GM23248 (cell line): ENCODE measurements around the gene IL1RAPL1. TPM values are rescaled to one million over a fixed set of nuclear protein-coding genes. Genes with fewer than 3 reads are reported as not detected.

ENCODE experiments used
- DNase-seq: peaks from one replicate; pipeline ENCODE4 v3.0.0-alpha.2; 2015
- H2AFZ ChIP-seq: fragments of 200-600 bp; sonication (generic); 2 replicates; pipeline ENCODE4 v1.6.1; 2016; ENCODE audit warnings: antibody characterized with exemption
- H3F3A ChIP-seq: fragments of 200-600 bp; sonication (generic); 2 replicates; pipeline ENCODE4 v1.6.1; 2016; ENCODE audit warnings: mild to moderate bottlenecking, antibody characterized with exemption, mixed run types; ENCODE audit not compliant: insufficient read depth
- H3K27ac ChIP-seq: fragments of 200-600 bp; sonication (generic); 2 replicates; pipeline ENCODE4 v1.5.1; 2016; ENCODE audit warnings: mild to moderate bottlenecking
- H3K27me3 ChIP-seq: fragments of 200-600 bp; sonication (generic); replicated peaks from 2 replicates; pipeline ENCODE4 v1.6.1; 2016; ENCODE audit warnings: mild to moderate bottlenecking; ENCODE audit not compliant: insufficient read depth
- H3K36me3 ChIP-seq: fragments of 200-600 bp; sonication (generic); 2 replicates; pipeline ENCODE4 v1.6.1; 2016; ENCODE audit warnings: low read depth, mild to moderate bottlenecking
- H3K4me1 ChIP-seq: fragments of 200-600 bp; sonication (generic); 2 replicates; pipeline ENCODE4 v1.6.1; 2016; ENCODE audit warnings: mild to moderate bottlenecking; ENCODE audit not compliant: insufficient read depth
- H3K4me2 ChIP-seq: fragments of 200-600 bp; sonication (generic); one replicate; pipeline ENCODE4 v1.6.1; 2016; ENCODE audit warnings: mild to moderate bottlenecking; ENCODE audit not compliant: unreplicated experiment
- H3K4me3 ChIP-seq: fragments of 200-600 bp; sonication (generic); 2 replicates; pipeline ENCODE4 v1.5.1; 2016; ENCODE audit warnings: mild to moderate bottlenecking
- H3K79me2 ChIP-seq: fragments of 200-600 bp; sonication (generic); 2 replicates; pipeline ENCODE4 v1.6.1; 2016; ENCODE audit warnings: mild to moderate bottlenecking; ENCODE audit not compliant: insufficient read depth
- H3K9ac ChIP-seq: fragments of 200-600 bp; sonication (generic); 2 replicates; pipeline ENCODE4 v1.6.1; 2016; ENCODE audit warnings: mild to moderate bottlenecking
- H3K9me2 ChIP-seq: fragments of 200-600 bp; sonication (generic); 2 replicates; pipeline ENCODE4 v1.6.1; 2016; ENCODE audit warnings: mixed run types, mild to moderate bottlenecking, moderate library complexity; ENCODE audit not compliant: insufficient read depth
- H3K9me3 ChIP-seq: fragments of 200-600 bp; sonication (generic); one replicate; pipeline ENCODE4 v1.6.1; 2017; ENCODE audit warnings: low read depth
- H4K20me1 ChIP-seq: fragments of 200-600 bp; sonication (generic); 2 replicates; pipeline ENCODE4 v1.6.0; 2016; ENCODE audit not compliant: insufficient read depth
- EZH2 ChIP-seq: fragments of 200-600 bp; sonication (generic); IDR thresholded peaks from 2 replicates; pipeline ENCODE4 v1.6.1; 2018; ENCODE audit warnings: antibody characterized with exemption, mild to moderate bottlenecking; ENCODE audit not compliant: insufficient read depth, poor library complexity, severe bottlenecking
- EZH2phosphoT487 ChIP-seq: fragments of 200-600 bp; sonication (generic); IDR thresholded peaks from 2 replicates; pipeline ENCODE4 v1.6.1; 2018; ENCODE audit warnings: antibody characterized with exemption, moderate library complexity, mild to moderate bottlenecking, low read depth; ENCODE audit not compliant: insufficient read depth
- WGBS, 2 experiments: methylation state at CpG; one replicate each; pipeline ENCODE4 v1.1.6; 2015 to 2017; ENCODE audit warnings: low lambda C conversion rate in 2 of 2, low coverage in 1 of 2; ENCODE audit errors: missing lambda C conversion rate in 2 of 2; 5-methylcytosine and 5-hydroxymethylcytosine counted together
- in situ Hi-C: fragments of 300-500 bp; cut with MboI; formaldehyde crosslinking; loops from 2 replicates; pipeline ENCODE4 v1.15.0; 2020
- polyA plus RNA-seq: library from polyadenylated mRNA; unstranded; fragments of >200 nt; fragmentation: Nextera tagmentation; extraction: Ambion mirVana; gene quantifications from 2 replicates; pipeline ENCODE4 v1.2.1, GENCODE V29; 2016
- total RNA-seq: library from RNA; depleted of rRNA; stranded (reverse); fragments of >200 nt; shearing (Covaris generic); gene quantifications from 2 replicates; pipeline ENCODE4 v1.2.3, GENCODE V29; 2014

Gene IL1RAPL1
- total and polyA plus RNA-seq, 2 experiments from 2014 or later = not detected

GRCh38 chrX:29648161-29648560 lies 1060.9 kb downstream of the IL1RAPL1 start:
- no peaks in the 10 kb centered on the region for H3K27me3 ChIP-seq
- 79 to 88% methylated on average over 1 of the region's 1 CpG for WGBS, 2 experiments
- in situ Hi-C loops = no loop called here
- H3K79me2 ChIP-seq = no peaks in the 10 kb centered on the region
- no peak overlapping the region for H2AFZ ChIP-seq
- no peak overlapping the region for H3K27ac ChIP-seq
- no peaks in the 10 kb centered on the region for H3K9me2 ChIP-seq
- no peak overlapping the region for H3K4me2 ChIP-seq
- peaks cover 13% of the 10 kb centered on the region for H3F3A ChIP-seq
- TF ChIP-seq EZH2phosphoT487 = no peak
- TF ChIP-seq EZH2 = no peak
- H3K9ac ChIP-seq = no peak overlapping the region
- no peak overlapping the region for H3K4me3 ChIP-seq
- H3K4me1 ChIP-seq = peaks cover 14% of the 10 kb centered on the region
- DNase-seq = no peak
- H3K9me3 ChIP-seq = no peaks in the 10 kb centered on the region
- no peaks in the 10 kb centered on the region for H4K20me1 ChIP-seq
- no peaks in the 10 kb centered on the region for H3K36me3 ChIP-seq

GRCh38 chrX:29652484-29652883 lies 1065.2 kb downstream of the IL1RAPL1 start:
- peak; percentile 52 for DNase-seq
- H3K36me3 ChIP-seq = no peaks in the 10 kb centered on the region
- H3K4me1 ChIP-seq = peaks cover 15% of the 10 kb centered on the region
- peaks cover 17% of the 10 kb centered on the region for H3F3A ChIP-seq
- no peaks in the 10 kb centered on the region for H4K20me1 ChIP-seq
- H3K9me2 ChIP-seq = no peaks in the 10 kb centered on the region
- in situ Hi-C loops = no loop called here
- no peaks in the 10 kb centered on the region for H3K79me2 ChIP-seq
- H2AFZ ChIP-seq = 0 out of 2 replicates have a peak overlapping the region, but pooled peaks have one; percentile 41
- no peak for TF ChIP-seq EZH2
- no peak for TF ChIP-seq EZH2phosphoT487
- no peak overlapping the region; the same call in 1 of the 2 replicates for H3K27ac ChIP-seq
- no peaks in the 10 kb centered on the region for H3K27me3 ChIP-seq
- H3K9me3 ChIP-seq = no peaks in the 10 kb centered on the region
- peak overlapping the region; percentile 48 for H3K4me2 ChIP-seq
- WGBS, 2 experiments = 0% methylated on average over 1 of the region's 1 CpG
- no peak overlapping the region for H3K4me3 ChIP-seq
- no peak overlapping the region for H3K9ac ChIP-seq

- TF ChIP-seq EZH2phosphoT487 (no peak), EZH2 (no peak)
- peaks cover 17% of the 10 kb centered on the region for H3F3A ChIP-seq
- H4K20me1 ChIP-seq = no peaks in the 10 kb centered on the region
- H3K4me3 ChIP-seq = no peak overlapping the region
- no peak overlapping the region for H3K27ac ChIP-seq
- H3K79me2 ChIP-seq = no peaks in the 10 kb centered on the region
- no peaks in the 10 kb centered on the region for H3K36me3 ChIP-seq
- H3K9ac ChIP-seq = no peak overlapping the region
- no peaks in the 10 kb centered on the region for H3K9me3 ChIP-seq
- no peak overlapping the region for H3K4me2 ChIP-seq
- H3K9me2 ChIP-seq = no peaks in the 10 kb centered on the region
- peaks cover 15% of the 10 kb centered on the region for H3K4me1 ChIP-seq
- no peaks in the 10 kb centered on the region for H3K27me3 ChIP-seq
- no peak for DNase-seq
- in situ Hi-C loops = no loop called here
- no peak overlapping the region for H2AFZ ChIP-seq
Measured at GRCh38 chrX:29653721-29654120, 1066.5 kb downstream of the IL1RAPL1 start.

GRCh38 chrX:29659911-29660310 lies 1072.7 kb downstream of the IL1RAPL1 start:
- H3K36me3 ChIP-seq = no peaks in the 10 kb centered on the region
- no peak for TF ChIP-seq EZH2
- TF ChIP-seq EZH2phosphoT487 = no peak
- no peak overlapping the region for H3K27ac ChIP-seq
- DNase-seq = no peak
- H3K4me2 ChIP-seq = no peak overlapping the region
- H3K4me1 ChIP-seq = peaks cover 30% of the 10 kb centered on the region
- H3K4me3 ChIP-seq = no peak overlapping the region
- H3K9me3 ChIP-seq = no peaks in the 10 kb centered on the region
- no peak overlapping the region for H2AFZ ChIP-seq
- peaks cover 25% of the 10 kb centered on the region for H3F3A ChIP-seq
- H3K79me2 ChIP-seq = no peaks in the 10 kb centered on the region
- no peaks in the 10 kb centered on the region for H4K20me1 ChIP-seq
- in situ Hi-C loops = no loop called here
- no peak overlapping the region for H3K9ac ChIP-seq
- H3K9me2 ChIP-seq = no peaks in the 10 kb centered on the region
- WGBS, 2 experiments = 70 to 78% methylated on average over 4 of the region's 4 CpGs
- no peaks in the 10 kb centered on the region for H3K27me3 ChIP-seq

GRCh38 chrX:29661290-29661689 lies 1074.0 kb downstream of the IL1RAPL1 start:
- in situ Hi-C loops = no loop called here
- H3F3A ChIP-seq = peaks cover 25% of the 10 kb centered on the region
- H4K20me1 ChIP-seq = no peaks in the 10 kb centered on the region
- no peaks in the 10 kb centered on the region for H3K9me2 ChIP-seq
- TF ChIP-seq EZH2 = no peak
- no peak for TF ChIP-seq EZH2phosphoT487
- no peaks in the 10 kb centered on the region for H3K36me3 ChIP-seq
- H3K9me3 ChIP-seq = no peaks in the 10 kb centered on the region
- no peaks in the 10 kb centered on the region for H3K79me2 ChIP-seq
- peaks cover 30% of the 10 kb centered on the region for H3K4me1 ChIP-seq
- H3K4me3 ChIP-seq = no peak overlapping the region
- H3K4me2 ChIP-seq = peak overlapping the region; percentile 12
- no peak overlapping the region for H3K9ac ChIP-seq
- H2AFZ ChIP-seq = no peak overlapping the region
- peak; percentile 9 for DNase-seq
- peak overlapping the region; percentile 79 for H3K27ac ChIP-seq
- H3K27me3 ChIP-seq = no peaks in the 10 kb centered on the region
